ENCODE results near the gene ETS2.

DNA sequence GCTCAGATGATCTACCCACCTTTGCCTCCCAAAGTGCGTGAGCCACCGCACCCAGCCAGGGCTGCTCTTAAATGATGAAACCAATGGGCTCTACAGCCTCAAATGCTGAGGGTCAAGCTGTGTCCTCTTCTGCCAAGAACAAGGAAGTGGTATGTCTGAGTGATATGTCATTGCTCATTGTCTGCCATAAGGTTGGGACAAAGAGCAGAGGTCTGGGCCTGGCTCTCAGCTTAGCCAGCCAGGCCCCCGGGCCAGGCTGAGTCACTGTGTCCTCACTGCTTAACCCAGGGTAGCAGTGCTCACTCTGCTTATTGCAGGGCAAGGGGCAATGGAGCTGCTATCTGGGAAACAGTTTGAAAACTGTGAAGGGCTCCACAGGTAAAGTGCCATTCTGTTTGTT is 8.3 kb upstream of the ETS2 start:
- TF ChIP-seq, protein P1, sequence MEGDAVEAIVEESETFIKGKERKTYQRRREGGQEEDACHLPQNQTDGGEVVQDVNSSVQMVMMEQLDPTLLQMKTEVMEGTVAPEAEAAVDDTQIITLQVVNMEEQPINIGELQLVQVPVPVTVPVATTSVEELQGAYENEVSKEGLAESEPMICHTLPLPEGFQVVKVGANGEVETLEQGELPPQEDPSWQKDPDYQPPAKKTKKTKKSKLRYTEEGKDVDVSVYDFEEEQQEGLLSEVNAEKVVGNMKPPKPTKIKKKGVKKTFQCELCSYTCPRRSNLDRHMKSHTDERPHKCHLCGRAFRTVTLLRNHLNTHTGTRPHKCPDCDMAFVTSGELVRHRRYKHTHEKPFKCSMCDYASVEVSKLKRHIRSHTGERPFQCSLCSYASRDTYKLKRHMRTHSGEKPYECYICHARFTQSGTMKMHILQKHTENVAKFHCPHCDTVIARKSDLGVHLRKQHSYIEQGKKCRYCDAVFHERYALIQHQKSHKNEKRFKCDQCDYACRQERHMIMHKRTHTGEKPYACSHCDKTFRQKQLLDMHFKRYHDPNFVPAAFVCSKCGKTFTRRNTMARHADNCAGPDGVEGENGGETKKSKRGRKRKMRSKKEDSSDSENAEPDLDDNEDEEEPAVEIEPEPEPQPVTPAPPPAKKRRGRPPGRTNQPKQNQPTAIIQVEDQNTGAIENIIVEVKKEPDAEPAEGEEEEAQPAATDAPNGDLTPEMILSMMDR (IDR thresholded peaks at IDR 0.05; ENCODE audit: low read depth, low read length): no peak
- TF ChIP-seq EZH2phosphoT487 (IDR thresholded peaks at IDR 0.05; ENCODE audit: low read depth): no peak
